HepG2 (cell line): ENCODE results near the gene LASP1. TPM values are rescaled to one million over a fixed set of nuclear protein-coding genes. Genes with fewer than 3 reads are reported as not detected.
A peak's percentile ranks its signal among the peaks of the same experiment; 100 is the strongest.

Experiments used
- CEBPB ChIP-seq: IDR thresholded peaks from 2 replicates; pipeline ENCODE4 v1.6.1; 2011; ENCODE audit warnings: low read depth, low read length, improper control_type of control experiment, borderline replicate concordance
- FOXM1 ChIP-seq: sonication (generic); formaldehyde crosslinking; IDR thresholded peaks from 2 replicates; pipeline ENCODE4 v1.5.0; 2020; ENCODE audit warnings: missing genetic modification reagents
- JUND ChIP-seq: sonication (generic); formaldehyde crosslinking; IDR thresholded peaks from 2 replicates; pipeline ENCODE4 v1.8.0; 2022; ENCODE audit warnings: mild to moderate bottlenecking, missing genetic modification reagents
- KDM3A ChIP-seq: IDR thresholded peaks from 2 replicates; pipeline ENCODE4 v1.6.1; 2018; ENCODE audit warnings: low read depth, missing compliant biosample characterization
- MXD4 ChIP-seq: IDR thresholded peaks from 2 replicates; pipeline ENCODE4 v1.6.1; 2016; ENCODE audit warnings: mild to moderate bottlenecking, missing biosample characterization, missing genetic modification reagents
- MZF1 ChIP-seq: sonication (generic); formaldehyde crosslinking; IDR thresholded peaks from 2 replicates; pipeline ENCODE4 v1.8.1; 2023; ENCODE audit warnings: mild to moderate bottlenecking, missing genetic modification reagents, borderline replicate concordance
- PTBP1 ChIP-seq: fragments of 200-400 bp; formaldehyde crosslinking; IDR thresholded peaks from 2 replicates; pipeline ENCODE4 v1.6.1; 2018; ENCODE audit warnings: low read length, low read depth; ENCODE audit not compliant: poor library complexity, severe bottlenecking
- RCOR2 ChIP-seq: IDR thresholded peaks from 2 replicates; pipeline ENCODE4 v1.6.1; 2016; ENCODE audit warnings: missing biosample characterization, missing genetic modification reagents
- RFX5 ChIP-seq: IDR thresholded peaks from 2 replicates; pipeline ENCODE4 v1.6.1; 2011; ENCODE audit warnings: low read depth, low read length, improper control_type of control experiment
- RNF2 ChIP-seq: fragments of 450-650 bp; conservative IDR thresholded peaks from 2 replicates; pipeline ENCODE4 v1.6.1; 2016; ENCODE audit warnings: low read depth
- SKI ChIP-seq: fragments of 450-650 bp; IDR thresholded peaks from one replicate; pipeline ENCODE4 v1.6.1; 2018; ENCODE audit warnings: mild to moderate bottlenecking; ENCODE audit not compliant: partially characterized antibody
- SP1 ChIP-seq, 2 experiments: fragments of 450-650 bp in 1 of 2; sonication (generic) in 1 of 2; formaldehyde crosslinking in 1 of 2; IDR thresholded peaks; 2 replicates each; pipeline versions ENCODE4 v1.4.0 to v1.6.1; 2016 to 2020; ENCODE audit warnings: missing genetic modification reagents in 1 of 2
- SP5 ChIP-seq: IDR thresholded peaks from 2 replicates; pipeline ENCODE4 v1.6.1; 2016; ENCODE audit warnings: low read depth, borderline replicate concordance
- ZNF530 ChIP-seq: sonication (generic); formaldehyde crosslinking; IDR thresholded peaks from 2 replicates; pipeline ENCODE4 v1.5.0; 2020; ENCODE audit warnings: low read depth, mild to moderate bottlenecking, missing genetic modification reagents
- ZNF7 ChIP-seq: IDR thresholded peaks from 2 replicates; pipeline ENCODE4 v1.6.1; 2016; ENCODE audit warnings: missing biosample characterization, missing genetic modification reagents
- polyA plus RNA-seq, 8 experiments: library from polyadenylated mRNA; depleted of rRNA in 3 of 8; stranded (reverse) in 7 of 8; unstranded in 1 of 8; fragments of >200 nt; fragmentation: Illumina TruSeq in 4 of 8; extraction: Trizol in 4 of 8; gene quantifications; 2 replicates each; pipeline versions ENCODE4 v1.2.1 to v1.2.3, GENCODE V29; 2011 to 2016; ENCODE audit warnings: low read depth in 4 of 8, missing spikeins in 1 of 8, mixed read lengths in 1 of 8; ENCODE audit not compliant: insufficient read depth in 1 of 8
- total RNA-seq, 5 experiments: library from RNA; depleted of rRNA; stranded (reverse); fragments of >200 nt; fragmentation: Illumina TruSeq; extraction: Trizol; gene quantifications; 2 replicates each; pipeline ENCODE4 v1.2.3, GENCODE V29; 2016; ENCODE audit warnings: low read depth in 1 of 5
- TF ChIP-seq, protein P1 (sequence below): sonication (generic); formaldehyde crosslinking; IDR thresholded peaks from 2 replicates; pipeline ENCODE4 v1.5.0; 2020; ENCODE audit warnings: missing genetic modification reagents, mild to moderate bottlenecking, borderline replicate concordance
- TF ChIP-seq, protein P2 (sequence below): IDR thresholded peaks from 2 replicates; pipeline ENCODE4 v1.6.1; 2016; ENCODE audit warnings: missing compliant biosample characterization, missing genetic modification reagents, borderline replicate concordance
- TF ChIP-seq, protein P3 (sequence below): sonication (generic); formaldehyde crosslinking; IDR thresholded peaks from 2 replicates; pipeline ENCODE4 v1.5.0; 2020; ENCODE audit warnings: missing genetic modification reagents
- TF ChIP-seq, protein P4 (sequence below): sonication (generic); formaldehyde crosslinking; IDR thresholded peaks from 2 replicates; pipeline ENCODE4 v1.5.1; 2020; ENCODE audit warnings: mild to moderate bottlenecking, missing genetic modification reagents, borderline replicate concordance
- TF ChIP-seq, protein P5 (sequence below): sonication (generic); formaldehyde crosslinking; IDR thresholded peaks from 2 replicates; pipeline ENCODE4 v1.4.0; 2020; ENCODE audit warnings: mild to moderate bottlenecking, missing genetic modification reagents

Gene LASP1
- total and polyA plus RNA-seq, 2 of the 13 experiments (the other 11 are each of a cell fraction or from before 2014, with no cell fraction given), result 70.1 to 97.0 TPM

DNA sequence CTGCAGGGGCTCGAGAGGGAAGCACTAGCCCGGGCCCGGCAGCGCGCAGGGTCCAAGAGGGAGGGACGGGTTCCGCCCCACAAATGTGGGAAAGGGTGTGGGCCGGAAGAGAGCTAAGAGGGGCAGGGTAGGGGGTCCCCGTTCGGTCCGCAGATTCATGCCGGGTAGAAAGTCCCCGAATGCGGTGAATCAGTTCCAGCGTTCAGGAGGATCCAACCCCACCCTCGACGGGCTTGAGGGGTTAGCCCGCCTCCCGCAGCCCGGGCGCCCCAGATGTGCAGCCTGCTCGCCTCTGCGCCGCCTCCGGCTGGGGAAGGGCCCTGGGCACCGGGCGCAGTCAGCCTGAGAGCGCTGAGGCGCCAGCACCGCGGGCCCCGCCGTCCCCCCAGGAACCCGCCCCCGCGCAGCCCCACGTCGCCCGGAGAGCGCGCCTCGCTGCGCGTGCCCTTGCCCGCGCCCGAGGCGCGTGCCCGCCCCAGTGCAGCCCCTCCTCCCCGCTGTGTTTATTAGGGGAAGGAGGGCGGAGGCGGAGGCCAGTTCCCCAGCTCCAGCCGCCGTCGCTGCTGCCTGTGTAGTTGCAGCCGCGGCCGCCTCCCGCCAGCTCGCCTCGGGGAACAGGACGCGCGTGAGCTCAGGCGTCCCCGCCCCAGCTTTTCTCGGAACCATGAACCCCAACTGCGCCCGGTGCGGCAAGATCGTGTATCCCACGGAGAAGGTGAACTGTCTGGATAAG, at the start of gene LASP1 (continued):
- TF ChIP-seq SKI (peak; percentile 30), JUND (CRISPR knock-in tag) (peak; percentile 15), ZNF530 (CRISPR knock-in tag) (peak; percentile 52; the same call in 1 of the 2 replicates), PTBP1 (peak; percentile 55), MZF1 (CRISPR knock-in tag) (no peak), RNF2 (0 out of 2 replicates have a peak, but pooled peaks have one; percentile 50), FOXM1 (CRISPR knock-in tag) (no peak), MXD4 (CRISPR knock-in tag) (no peak), CEBPB (no peak), ZNF7 (CRISPR knock-in tag) (0 out of 2 replicates have a peak, but pooled peaks have one; percentile 25), SP5 (peak; percentile 50), KDM3A (CRISPR knock-in tag) (no peak), RFX5 (0 out of 2 replicates have a peak, but pooled peaks have one; percentile 6), SP1 (IDR thresholded peaks at IDR 0.05) (no peak), SP1 (CRISPR knock-in tag; IDR thresholded peaks at IDR 0.05) (peak; percentile 66), RCOR2 (CRISPR knock-in tag) (no peak; the same call in 1 of the 2 replicates)
- TF ChIP-seq, protein P1, sequence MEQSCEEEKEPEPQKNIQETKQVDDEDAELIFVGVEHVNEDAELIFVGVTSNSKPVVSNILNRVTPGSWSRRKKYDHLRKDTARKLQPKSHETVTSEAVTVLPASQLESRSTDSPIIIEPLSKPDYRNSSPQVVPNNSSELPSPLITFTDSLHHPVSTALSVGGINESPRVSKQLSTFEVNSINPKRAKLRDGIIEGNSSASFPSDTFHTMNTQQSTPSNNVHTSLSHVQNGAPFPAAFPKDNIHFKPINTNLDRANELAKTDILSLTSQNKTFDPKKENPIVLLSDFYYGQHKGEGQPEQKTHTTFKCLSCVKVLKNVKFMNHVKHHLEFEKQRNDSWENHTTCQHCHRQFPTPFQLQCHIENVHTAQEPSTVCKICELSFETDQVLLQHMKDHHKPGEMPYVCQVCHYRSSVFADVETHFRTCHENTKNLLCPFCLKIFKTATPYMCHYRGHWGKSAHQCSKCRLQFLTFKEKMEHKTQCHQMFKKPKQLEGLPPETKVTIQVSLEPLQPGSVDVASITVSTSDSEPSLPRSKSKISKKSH, result peak; percentile 88
- TF ChIP-seq, protein P2, sequence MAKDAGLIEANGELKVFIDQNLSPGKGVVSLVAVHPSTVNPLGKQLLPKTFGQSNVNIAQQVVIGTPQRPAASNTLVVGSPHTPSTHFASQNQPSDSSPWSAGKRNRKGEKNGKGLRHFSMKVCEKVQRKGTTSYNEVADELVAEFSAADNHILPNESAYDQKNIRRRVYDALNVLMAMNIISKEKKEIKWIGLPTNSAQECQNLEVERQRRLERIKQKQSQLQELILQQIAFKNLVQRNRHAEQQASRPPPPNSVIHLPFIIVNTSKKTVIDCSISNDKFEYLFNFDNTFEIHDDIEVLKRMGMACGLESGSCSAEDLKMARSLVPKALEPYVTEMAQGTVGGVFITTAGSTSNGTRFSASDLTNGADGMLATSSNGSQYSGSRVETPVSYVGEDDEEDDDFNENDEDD (CRISPR knock-in tag), result peak; percentile 6; the same call in 1 of the 2 replicates
- TF ChIP-seq, protein P3, sequence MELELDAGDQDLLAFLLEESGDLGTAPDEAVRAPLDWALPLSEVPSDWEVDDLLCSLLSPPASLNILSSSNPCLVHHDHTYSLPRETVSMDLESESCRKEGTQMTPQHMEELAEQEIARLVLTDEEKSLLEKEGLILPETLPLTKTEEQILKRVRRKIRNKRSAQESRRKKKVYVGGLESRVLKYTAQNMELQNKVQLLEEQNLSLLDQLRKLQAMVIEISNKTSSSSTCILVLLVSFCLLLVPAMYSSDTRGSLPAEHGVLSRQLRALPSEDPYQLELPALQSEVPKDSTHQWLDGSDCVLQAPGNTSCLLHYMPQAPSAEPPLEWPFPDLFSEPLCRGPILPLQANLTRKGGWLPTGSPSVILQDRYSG, result no peak
- TF ChIP-seq, protein P4, sequence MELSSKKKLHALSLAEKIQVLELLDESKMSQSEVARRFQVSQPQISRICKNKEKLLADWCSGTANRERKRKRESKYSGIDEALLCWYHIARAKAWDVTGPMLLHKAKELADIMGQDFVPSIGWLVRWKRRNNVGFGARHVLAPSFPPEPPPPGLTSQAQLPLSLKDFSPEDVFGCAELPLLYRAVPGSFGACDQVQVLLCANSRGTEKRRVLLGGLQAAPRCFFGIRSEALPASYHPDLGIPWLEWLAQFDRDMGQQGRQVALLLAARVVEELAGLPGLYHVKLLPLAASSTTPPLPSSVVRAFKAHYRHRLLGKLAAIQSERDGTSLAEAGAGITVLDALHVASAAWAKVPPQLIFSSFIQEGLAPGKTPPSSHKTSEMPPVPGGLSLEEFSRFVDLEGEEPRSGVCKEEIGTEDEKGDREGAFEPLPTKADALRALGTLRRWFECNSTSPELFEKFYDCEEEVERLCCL (CRISPR knock-in tag), result peak; percentile 47; the same call in 1 of the 2 replicates
- TF ChIP-seq, protein P5, sequence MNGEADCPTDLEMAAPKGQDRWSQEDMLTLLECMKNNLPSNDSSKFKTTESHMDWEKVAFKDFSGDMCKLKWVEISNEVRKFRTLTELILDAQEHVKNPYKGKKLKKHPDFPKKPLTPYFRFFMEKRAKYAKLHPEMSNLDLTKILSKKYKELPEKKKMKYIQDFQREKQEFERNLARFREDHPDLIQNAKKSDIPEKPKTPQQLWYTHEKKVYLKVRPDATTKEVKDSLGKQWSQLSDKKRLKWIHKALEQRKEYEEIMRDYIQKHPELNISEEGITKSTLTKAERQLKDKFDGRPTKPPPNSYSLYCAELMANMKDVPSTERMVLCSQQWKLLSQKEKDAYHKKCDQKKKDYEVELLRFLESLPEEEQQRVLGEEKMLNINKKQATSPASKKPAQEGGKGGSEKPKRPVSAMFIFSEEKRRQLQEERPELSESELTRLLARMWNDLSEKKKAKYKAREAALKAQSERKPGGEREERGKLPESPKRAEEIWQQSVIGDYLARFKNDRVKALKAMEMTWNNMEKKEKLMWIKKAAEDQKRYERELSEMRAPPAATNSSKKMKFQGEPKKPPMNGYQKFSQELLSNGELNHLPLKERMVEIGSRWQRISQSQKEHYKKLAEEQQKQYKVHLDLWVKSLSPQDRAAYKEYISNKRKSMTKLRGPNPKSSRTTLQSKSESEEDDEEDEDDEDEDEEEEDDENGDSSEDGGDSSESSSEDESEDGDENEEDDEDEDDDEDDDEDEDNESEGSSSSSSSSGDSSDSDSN, result peak; percentile 67; the same call in 1 of the 2 replicates
